Smooth muscle cell (in vitro differentiated cells): Measurements from ENCODE around the gene SOX13. TPM values are rescaled to one million over a fixed set of nuclear protein-coding genes. Genes with fewer than 3 reads are reported as not detected.

Source experiments
- DNase-seq: peaks from one replicate; lab custom pipeline; 2025; ENCODE audit not compliant: unreplicated experiment; lab: John Stamatoyannopoulos, UW
- H2AFZ ChIP-seq: fragments of 200-600 bp; sonication (generic); 2 replicates; pipeline ENCODE4 v1.6.0; 2016; ENCODE audit warnings: antibody characterized with exemption, low read depth, mild to moderate bottlenecking
- H3F3A ChIP-seq: fragments of 200-600 bp; sonication (generic); 2 replicates; pipeline ENCODE4 v1.6.0; 2017; ENCODE audit warnings: antibody characterized with exemption, low read depth
- H3K27ac ChIP-seq: fragments of 200-600 bp; sonication (generic); 2 replicates; pipeline ENCODE4 v1.5.1; 2016; ENCODE audit warnings: low read depth, mild to moderate bottlenecking
- H3K27me3 ChIP-seq: fragments of 200-600 bp; sonication (generic); 2 replicates; pipeline ENCODE4 v1.6.1; 2016; ENCODE audit warnings: low read depth, mild to moderate bottlenecking
- H3K36me3 ChIP-seq: fragments of 200-600 bp; sonication (generic); 2 replicates; pipeline ENCODE4 v1.5.1; 2016; ENCODE audit warnings: low read depth
- H3K4me1 ChIP-seq: fragments of 200-600 bp; sonication (generic); 2 replicates; pipeline ENCODE4 v1.5.1; 2016; ENCODE audit warnings: low read depth
- H3K4me2 ChIP-seq: fragments of 200-600 bp; sonication (generic); 2 replicates; pipeline ENCODE4 v1.6.0; 2016; ENCODE audit warnings: mild to moderate bottlenecking
- H3K4me3 ChIP-seq: fragments of 200-600 bp; sonication (generic); 2 replicates; pipeline ENCODE4 v1.5.1; 2016; ENCODE audit warnings: mild to moderate bottlenecking
- H3K79me2 ChIP-seq: fragments of 200-600 bp; sonication (generic); 2 replicates; pipeline ENCODE4 v1.6.0; 2016; ENCODE audit warnings: low read depth, mild to moderate bottlenecking
- H3K9ac ChIP-seq: fragments of 200-600 bp; sonication (generic); 2 replicates; pipeline ENCODE4 v1.6.0; 2016; ENCODE audit warnings: low read depth
- H3K9me3 ChIP-seq: fragments of 200-600 bp; sonication (generic); replicated peaks from 2 replicates; pipeline ENCODE4 v1.5.1; 2016; ENCODE audit warnings: low read depth
- H4K20me1 ChIP-seq: fragments of 200-600 bp; sonication (generic); 2 replicates; pipeline ENCODE4 v1.6.0; 2016; ENCODE audit warnings: low read depth
- CTCF ChIP-seq: fragments of 200-600 bp; sonication (generic); IDR thresholded peaks from 2 replicates; pipeline ENCODE4 v1.5.1; 2017; ENCODE audit warnings: borderline replicate concordance, mild to moderate bottlenecking, antibody characterized with exemption; ENCODE audit not compliant: insufficient read depth, poor library complexity, severe bottlenecking
- WGBS: methylation state at CpG from one replicate; pipeline ENCODE4 v1.1.7; 2016; ENCODE audit warnings: low lambda C conversion rate; 5-methylcytosine and 5-hydroxymethylcytosine counted together
- polyA plus RNA-seq: library from polyadenylated mRNA; unstranded; fragments of >200 nt; fragmentation: Nextera tagmentation; extraction: Ambion mirVana; gene quantifications from 2 replicates; pipeline ENCODE4 v1.2.1, GENCODE V29; 2016
- total RNA-seq: library from RNA; depleted of rRNA; stranded (reverse); fragments of >200 nt; gene quantifications from 2 replicates; pipeline ENCODE4 v1.2.3, GENCODE V29; 2014

Gene SOX13
- total and polyA plus RNA-seq, 2 experiments from 2014 or later, result 0.41 to 2.3 TPM

GRCh38 chr1:204041803-204042505 is 31.0 kb upstream of the SOX13 start:
- TF ChIP-seq CTCF, result no peak
- H3K4me2 ChIP-seq, result no peak overlapping the region
- H4K20me1 ChIP-seq, result no peaks in the 10 kb centered on the region
- H3K4me3 ChIP-seq, result no peak overlapping the region
- H3K27ac ChIP-seq, result no peak overlapping the region
- WGBS, result 77% methylated on average over 10 of the region's 10 CpGs
- H3K27me3 ChIP-seq, result no peaks in the 10 kb centered on the region
- no peaks in the 10 kb centered on the region for H3K79me2 ChIP-seq
- H3K36me3 ChIP-seq, result no peaks in the 10 kb centered on the region
- no peaks in the 10 kb centered on the region for H3F3A ChIP-seq
- DNase-seq, result no peak
- H3K9ac ChIP-seq, result no peak overlapping the region
- no peaks in the 10 kb centered on the region for H3K4me1 ChIP-seq
- no peak overlapping the region for H2AFZ ChIP-seq
- H3K9me3 ChIP-seq, result no peaks in the 10 kb centered on the region

- no peaks in the 10 kb centered on the region for H4K20me1 ChIP-seq
- no peak overlapping the region for H3K9ac ChIP-seq
- DNase-seq, result no peak
- no peaks in the 10 kb centered on the region for H3K9me3 ChIP-seq
- no peaks in the 10 kb centered on the region for H3K27me3 ChIP-seq
- no peaks in the 10 kb centered on the region for H3K4me1 ChIP-seq
- no peaks in the 10 kb centered on the region for H3K36me3 ChIP-seq
- no peak overlapping the region for H3K4me2 ChIP-seq
- no peak overlapping the region for H2AFZ ChIP-seq
- no peaks in the 10 kb centered on the region for H3F3A ChIP-seq
- no peaks in the 10 kb centered on the region for H3K79me2 ChIP-seq
- no peak overlapping the region for H3K4me3 ChIP-seq
- WGBS, result 98% methylated on average over 2 of the region's 2 CpGs
- no peak for TF ChIP-seq CTCF
- H3K27ac ChIP-seq, result no peak overlapping the region
These were observed 30.4 kb upstream of the SOX13 start for GRCh38 chr1:204042516-204042915.

- no peaks in the 10 kb centered on the region for H3F3A ChIP-seq
- no peaks in the 10 kb centered on the region for H3K79me2 ChIP-seq
- no peak overlapping the region for H3K4me3 ChIP-seq
- H3K27me3 ChIP-seq, result no peaks in the 10 kb centered on the region
- H2AFZ ChIP-seq, result no peak overlapping the region
- H3K9ac ChIP-seq, result no peak overlapping the region
- TF ChIP-seq CTCF, result no peak
- no peaks in the 10 kb centered on the region for H3K36me3 ChIP-seq
- DNase-seq, result no peak
- WGBS, result 96% methylated on average over 8 of the region's 8 CpGs
- no peaks in the 10 kb centered on the region for H4K20me1 ChIP-seq
- no peak overlapping the region for H3K4me2 ChIP-seq
- no peaks in the 10 kb centered on the region for H3K4me1 ChIP-seq
- H3K27ac ChIP-seq, result no peak overlapping the region
- H3K9me3 ChIP-seq, result no peaks in the 10 kb centered on the region
These were observed 29.2 kb upstream of the SOX13 start for GRCh38 chr1:204043680-204044079.

- DNase-seq, result no peak
- H3K79me2 ChIP-seq, result no peaks in the 10 kb centered on the region
- no peaks in the 10 kb centered on the region for H3K27me3 ChIP-seq
- no peaks in the 10 kb centered on the region for H4K20me1 ChIP-seq
- no peak overlapping the region for H3K4me2 ChIP-seq
- no peak overlapping the region for H3K27ac ChIP-seq
- no peak overlapping the region for H3K4me3 ChIP-seq
- no peak overlapping the region for H2AFZ ChIP-seq
- no peak overlapping the region for H3K9ac ChIP-seq
- no peak for TF ChIP-seq CTCF
- no peaks in the 10 kb centered on the region for H3K9me3 ChIP-seq
- no peaks in the 10 kb centered on the region for H3F3A ChIP-seq
- no peaks in the 10 kb centered on the region for H3K4me1 ChIP-seq
- WGBS, result 73% methylated on average over 1 of the region's 1 CpG
- H3K36me3 ChIP-seq, result no peaks in the 10 kb centered on the region
These were observed 28.5 kb upstream of the SOX13 start for GRCh38 chr1:204044448-204044847.
